T-helper 17 cell (primary cell): ENCODE results near the gene GNAS-AS1. TPM values are rescaled to one million over a fixed set of nuclear protein-coding genes. Genes with fewer than 3 reads are reported as not detected.

Experiments
- ATAC-seq: fragments of 150-1000 bp; cut with Tn5 transposase; 2 replicates; pipeline ENCODE4 v1.10.0; 2021; ENCODE audit warnings: mild to moderate bottlenecking, moderate library complexity
- DNase-seq, 3 donors: peaks; one replicate each; pipeline versions ENCODE4 v3.0.0 to v3.0.0-alpha.2; 2020 to 2021
- H3K9me3 ChIP-seq: one replicate; pipeline ENCODE4 v1.7.0; 2013; ENCODE audit warnings: low read length, mild to moderate bottlenecking; ENCODE audit not compliant: control insufficient read depth, poor library complexity, severe bottlenecking
- H3K27ac Mint-ChIP-seq: one replicate; pipeline ENCODE4 v1.8.0; 2022; ENCODE audit warnings: mild to moderate bottlenecking, moderate library complexity, mixed read lengths
- H3K27me3 Mint-ChIP-seq: one replicate; pipeline ENCODE4 v1.8.0; 2022; ENCODE audit warnings: mixed read lengths
- H3K36me3 Mint-ChIP-seq: one replicate; pipeline ENCODE4 v1.8.0; 2022; ENCODE audit warnings: low read depth, mixed read lengths
- H3K4me1 Mint-ChIP-seq: one replicate; pipeline ENCODE4 v1.8.0; 2022; ENCODE audit warnings: mild to moderate bottlenecking, mixed read lengths
- H3K4me3 Mint-ChIP-seq: one replicate; pipeline ENCODE4 v1.8.0; 2022; ENCODE audit warnings: mild to moderate bottlenecking, moderate library complexity, mixed read lengths
- total RNA-seq, 4 donors: library from RNA in 2 of 4; stranded (reverse) in 2 of 4; gene quantifications; one replicate each; pipeline ENCODE4 v1.2.3 and lab custom pipeline; 2022 to 2026

GNAS-AS1 gene
- total RNA-seq, 2 donors from 2014 or later, result 0.72 TPM; not detected in 1

DNA sequence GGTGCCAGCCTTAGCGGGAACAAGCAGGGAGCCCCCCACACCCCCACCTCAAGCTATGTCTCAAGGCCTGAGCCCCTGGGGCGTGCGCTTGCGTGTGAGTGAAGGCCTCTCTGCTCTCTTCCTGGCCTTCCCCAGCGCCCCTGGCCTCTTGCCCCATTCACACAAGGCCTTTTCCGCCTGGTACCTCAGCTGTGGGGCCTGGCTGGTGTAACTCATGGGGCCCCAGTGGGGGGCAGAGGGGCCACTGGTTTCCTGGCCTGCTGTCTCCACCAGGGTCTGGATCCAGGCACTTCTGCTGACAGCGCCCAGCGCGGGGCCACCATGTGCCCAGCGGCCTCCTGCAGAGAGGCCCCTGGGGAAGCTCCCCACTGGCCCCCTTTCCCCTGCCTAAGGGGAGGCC, 34.7 kb downstream of the GNAS-AS1 start:
- Mint-ChIP-seq H3K36me3 (peaks cover 11% of the 10 kb centered on the region), H3K27me3 (peaks cover 52% of the 10 kb centered on the region), H3K4me1 (peaks cover 6% of the 10 kb centered on the region), H3K27ac (no peak overlapping the region), H3K4me3 (no peak overlapping the region)
- ATAC-seq (no peak), DNase-seq (no peak)
- no peaks in the 10 kb centered on the region for H3K9me3 ChIP-seq

DNA sequence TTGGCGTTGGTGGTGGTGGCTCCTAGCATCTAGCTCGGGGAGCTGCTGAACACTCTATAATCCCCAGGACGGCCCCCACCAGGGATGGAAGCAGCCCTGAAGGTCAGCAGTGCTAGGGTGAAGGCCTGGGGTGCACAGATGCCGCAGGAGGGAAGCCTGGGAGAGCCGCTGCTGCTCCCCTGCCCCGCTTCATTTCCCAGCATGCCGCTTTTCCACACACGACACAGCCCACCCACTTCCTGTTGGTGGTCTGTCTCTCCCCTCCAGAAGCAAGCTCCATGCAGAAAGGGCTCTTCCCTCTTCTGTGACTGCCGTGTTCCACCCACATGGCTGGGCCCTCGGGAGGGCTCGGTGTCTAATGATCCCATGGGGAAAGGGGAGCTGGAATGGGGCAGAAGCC, 35.3 kb downstream of the GNAS-AS1 start:
- DNase-seq, result no peak

DNA sequence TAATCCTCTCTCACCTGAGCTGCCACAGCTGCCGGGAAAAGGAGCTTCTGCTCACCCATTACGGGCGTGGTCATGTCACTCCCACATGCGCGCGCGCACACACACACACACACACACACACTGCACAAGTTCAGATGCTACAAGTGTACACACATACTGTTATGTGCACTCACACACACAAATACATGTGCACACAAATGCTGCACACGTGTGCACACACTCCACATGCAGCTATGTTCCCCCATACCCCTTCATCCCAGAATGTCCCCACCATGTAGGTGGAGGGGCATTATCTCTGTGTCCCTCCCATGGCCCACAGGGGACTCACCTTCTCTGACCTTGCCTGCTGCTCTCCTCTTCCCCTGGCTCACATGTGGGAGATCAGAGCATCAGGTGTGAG, 37.3 kb downstream of the GNAS-AS1 start:
- peaks cover 4% of the 10 kb centered on the region for H3K4me1 Mint-ChIP-seq
- DNase-seq (no peak), ATAC-seq (no peak)
- H3K27me3 Mint-ChIP-seq, result peaks cover 72% of the 10 kb centered on the region
- no peak overlapping the region for H3K27ac Mint-ChIP-seq
- no peak overlapping the region for H3K4me3 Mint-ChIP-seq
- no peaks in the 10 kb centered on the region for H3K9me3 ChIP-seq
- peaks cover 8% of the 10 kb centered on the region for H3K36me3 Mint-ChIP-seq

More for the DNA sequence above, 35.3 kb downstream of the GNAS-AS1 start:
- H3K27ac Mint-ChIP-seq, result no peak overlapping the region
- no peaks in the 10 kb centered on the region for H3K9me3 ChIP-seq
- peaks cover 6% of the 10 kb centered on the region for H3K4me1 Mint-ChIP-seq
- peaks cover 58% of the 10 kb centered on the region for H3K27me3 Mint-ChIP-seq
- no peak overlapping the region for H3K4me3 Mint-ChIP-seq
- ATAC-seq, result no peak
- peaks cover 8% of the 10 kb centered on the region for H3K36me3 Mint-ChIP-seq

DNA sequence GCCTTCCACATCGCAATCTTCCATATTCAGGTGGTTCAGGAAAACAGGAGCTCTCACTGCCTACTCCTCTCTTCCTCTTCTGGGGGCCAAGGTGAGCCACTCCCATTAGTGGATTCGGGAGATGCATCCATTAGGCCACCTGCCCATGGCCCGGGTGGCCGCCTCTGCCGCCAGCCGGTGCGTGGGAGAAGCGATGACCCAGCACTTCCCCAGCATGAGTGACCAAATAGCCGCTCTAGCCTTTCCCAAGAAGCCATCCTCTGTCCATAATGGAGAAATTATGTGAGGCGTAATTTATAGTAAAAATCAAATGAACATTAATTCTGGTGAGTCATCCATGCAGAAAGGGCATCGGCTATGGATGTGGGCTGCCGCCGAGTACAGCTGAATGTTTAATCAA, 39.4 kb downstream of the GNAS-AS1 start:
- no peak overlapping the region for H3K4me3 Mint-ChIP-seq
- H3K9me3 ChIP-seq, result no peaks in the 10 kb centered on the region
- peaks cover 77% of the 10 kb centered on the region for H3K27me3 Mint-ChIP-seq
- peaks cover 4% of the 10 kb centered on the region for H3K36me3 Mint-ChIP-seq
- ATAC-seq, result no peak
- no peak overlapping the region for H3K27ac Mint-ChIP-seq
- H3K4me1 Mint-ChIP-seq, result peaks cover 4% of the 10 kb centered on the region
- no peak for DNase-seq

DNA sequence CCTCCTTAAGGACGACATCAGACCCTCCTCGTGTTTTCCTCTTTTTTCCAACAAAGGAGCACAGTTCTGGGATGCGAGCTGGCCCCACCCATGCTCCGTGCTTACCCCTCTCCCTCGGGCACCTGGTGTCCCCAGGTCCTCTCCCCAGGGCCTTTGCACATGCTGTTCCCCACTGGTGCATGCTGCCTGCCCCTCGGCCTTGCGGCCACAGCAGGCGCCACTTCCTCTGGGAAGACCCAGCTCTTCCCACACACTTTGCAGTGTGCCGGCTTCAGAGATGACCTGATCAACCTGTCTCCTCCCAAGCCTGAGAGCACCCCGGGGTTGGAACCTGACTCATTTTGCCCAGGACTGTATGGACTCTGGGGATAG, 39.8 kb downstream of the GNAS-AS1 start:
- H3K9me3 ChIP-seq, result no peaks in the 10 kb centered on the region
- no peak overlapping the region for H3K27ac Mint-ChIP-seq
- H3K4me3 Mint-ChIP-seq, result no peak overlapping the region
- ATAC-seq (no peak), DNase-seq (no peak)
- H3K27me3 Mint-ChIP-seq, result peaks cover 81% of the 10 kb centered on the region
- H3K36me3 Mint-ChIP-seq, result peaks cover 4% of the 10 kb centered on the region
- peaks cover 4% of the 10 kb centered on the region for H3K4me1 Mint-ChIP-seq

DNA sequence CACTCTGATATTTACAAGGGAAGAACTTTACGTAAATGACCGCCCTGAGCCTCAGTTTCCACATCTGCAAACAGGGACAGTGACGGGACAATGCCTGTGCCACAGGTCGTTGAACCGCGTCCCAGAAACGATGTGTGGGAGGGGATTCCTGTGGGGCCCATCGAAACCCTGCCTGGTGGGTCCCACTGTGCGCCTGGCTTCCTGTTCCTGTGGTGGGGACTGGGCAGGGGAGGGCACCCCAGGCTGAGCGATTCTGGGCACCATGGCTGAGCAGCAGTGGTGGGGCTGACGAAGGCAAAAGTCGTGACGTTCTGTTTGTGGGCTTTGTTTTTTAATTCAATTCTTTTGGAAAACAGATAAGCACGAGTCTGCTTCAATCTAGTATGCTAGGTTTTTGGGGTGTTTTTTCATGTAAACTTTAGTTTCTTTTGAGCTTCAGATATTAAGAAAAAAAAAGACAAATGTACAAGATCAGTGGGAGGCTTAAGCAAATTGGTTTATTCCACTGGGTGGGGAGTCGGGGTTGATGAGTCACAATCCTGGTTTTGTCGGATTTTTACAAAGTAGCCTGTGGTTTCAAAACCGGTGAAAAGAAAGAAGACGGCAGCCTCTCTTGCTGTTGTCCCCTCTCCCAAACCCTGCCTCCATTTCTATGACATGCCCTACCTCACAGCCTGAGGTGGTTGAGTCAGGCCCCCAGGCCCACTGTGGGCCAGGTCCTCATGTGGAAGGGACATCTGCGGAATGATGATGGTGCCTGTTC, 40.4 kb downstream of the GNAS-AS1 start:
- Mint-ChIP-seq H3K4me1 (peaks cover 4% of the 10 kb centered on the region), H3K4me3 (no peak overlapping the region), H3K27ac (no peak overlapping the region), H3K27me3 (peaks cover 87% of the 10 kb centered on the region), H3K36me3 (peaks cover 4% of the 10 kb centered on the region)
- H3K9me3 ChIP-seq, result no peaks in the 10 kb centered on the region
- DNase-seq, result no peak
- no peak for ATAC-seq

DNA sequence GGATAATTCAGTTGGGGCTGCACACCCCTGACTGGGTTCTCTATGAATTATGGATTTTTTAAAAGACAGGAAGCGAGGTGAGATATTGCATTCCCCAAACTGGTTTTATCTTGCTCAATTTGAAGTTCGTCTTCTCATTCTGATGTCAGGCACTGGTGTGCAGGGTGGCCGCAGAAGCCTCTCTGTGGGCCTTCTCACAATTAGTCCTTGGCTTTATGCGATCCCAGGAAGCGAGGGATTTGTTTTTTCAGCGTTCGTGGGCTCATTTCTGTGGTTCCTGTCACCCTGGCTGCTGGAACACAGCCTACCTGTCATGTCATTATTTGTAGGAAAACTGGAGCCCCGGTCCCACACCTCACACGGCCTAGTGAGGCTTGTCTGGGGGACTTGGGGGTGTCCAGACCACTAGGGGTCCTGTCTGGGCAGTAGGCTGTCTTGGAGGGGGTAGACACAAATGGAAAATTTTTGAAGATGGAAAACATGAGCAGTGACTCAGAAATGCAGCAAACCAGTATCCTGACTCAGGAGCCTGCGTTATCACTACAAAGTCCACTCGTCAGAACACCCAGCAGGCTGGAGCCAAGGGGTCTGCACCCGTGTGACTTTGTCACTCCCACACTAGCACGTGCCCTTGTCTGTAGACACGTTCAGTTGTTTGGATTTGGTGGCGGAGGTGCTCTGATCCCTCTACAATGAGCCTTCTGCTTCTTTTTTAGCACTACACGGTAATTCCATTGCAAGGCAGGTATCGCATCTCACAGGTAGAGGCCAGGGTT, 42.2 kb downstream of the GNAS-AS1 start:
- Mint-ChIP-seq H3K36me3 (peaks cover 4% of the 10 kb centered on the region), H3K27ac (peak overlapping the region; percentile 4), H3K27me3 (peaks cover 92% of the 10 kb centered on the region), H3K4me3 (no peak overlapping the region), H3K4me1 (peaks cover 8% of the 10 kb centered on the region)
- no peak for DNase-seq
- no peaks in the 10 kb centered on the region for H3K9me3 ChIP-seq
- ATAC-seq, result no peak

DNA sequence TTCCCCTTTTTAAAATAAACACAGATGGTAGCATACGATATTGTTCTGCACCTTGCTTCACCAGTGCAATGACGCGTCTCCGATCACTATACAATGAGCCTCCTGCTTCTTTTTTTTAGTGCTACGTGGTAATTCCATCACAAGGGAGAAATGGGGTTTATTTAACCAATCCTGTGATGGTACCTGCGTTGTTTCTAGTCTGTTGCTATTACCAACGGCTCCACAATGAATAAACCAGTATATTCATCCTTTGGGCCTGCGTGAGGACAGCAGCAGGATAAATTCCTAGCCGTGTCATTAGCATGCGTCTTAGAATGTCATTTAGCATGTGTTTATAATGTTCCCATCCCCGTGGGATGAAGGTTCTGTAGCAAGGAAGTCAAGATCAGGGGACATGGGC, 42.9 kb downstream of the GNAS-AS1 start:
- Mint-ChIP-seq H3K4me3 (no peak overlapping the region), H3K27me3 (peaks cover 90% of the 10 kb centered on the region), H3K27ac (no peak overlapping the region), H3K4me1 (peaks cover 8% of the 10 kb centered on the region), H3K36me3 (peaks cover 2% of the 10 kb centered on the region)
- DNase-seq (no peak), ATAC-seq (no peak)
- no peaks in the 10 kb centered on the region for H3K9me3 ChIP-seq

DNA sequence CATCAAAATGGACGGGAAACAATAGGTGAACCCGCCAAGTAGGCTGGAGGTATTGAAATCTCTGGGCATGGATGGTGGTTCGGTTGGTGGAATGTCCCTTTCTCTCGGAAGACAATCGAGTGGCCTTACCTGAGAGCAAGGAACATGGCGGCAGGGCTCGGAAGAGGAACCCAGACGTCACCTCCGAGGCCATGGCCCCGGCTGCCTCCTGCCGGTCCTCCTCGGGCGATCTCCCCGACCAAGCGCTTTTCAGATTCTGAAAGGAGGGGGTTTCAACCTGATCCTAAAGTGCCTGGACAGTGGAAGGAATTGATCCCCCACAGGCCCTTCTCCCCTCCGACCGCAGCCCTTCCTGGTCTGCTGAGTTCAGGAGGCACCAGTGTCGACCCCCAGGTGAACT, 47.2 kb downstream of the GNAS-AS1 start:
- Mint-ChIP-seq H3K27me3 (peaks cover 71% of the 10 kb centered on the region), H3K36me3 (no peaks in the 10 kb centered on the region), H3K4me3 (no peak overlapping the region), H3K27ac (no peak overlapping the region), H3K4me1 (peaks cover 4% of the 10 kb centered on the region)
- ATAC-seq, result no peak
- no peak for DNase-seq
- H3K9me3 ChIP-seq, result no peaks in the 10 kb centered on the region

DNA sequence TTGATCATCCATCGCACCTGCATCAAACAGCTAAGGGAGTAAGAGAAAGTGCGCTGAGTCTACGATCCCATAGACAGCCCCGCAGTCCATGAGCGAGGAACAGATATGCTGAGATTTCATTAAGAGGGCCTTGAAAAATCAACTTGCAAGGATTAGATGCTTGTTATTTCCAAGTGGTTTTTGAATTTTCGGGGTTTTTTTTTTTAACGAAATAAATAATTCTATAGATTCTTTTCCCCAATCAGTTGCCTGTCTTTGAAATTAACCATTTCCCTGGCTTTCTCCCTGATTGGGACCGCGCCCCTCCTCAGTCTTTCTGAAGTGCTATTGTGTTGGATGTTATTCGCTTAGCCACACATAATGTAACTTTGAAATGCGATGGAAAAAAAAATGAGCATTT, 48.6 kb downstream of the GNAS-AS1 start:
- Mint-ChIP-seq H3K27me3 (peaks cover 73% of the 10 kb centered on the region), H3K36me3 (no peaks in the 10 kb centered on the region), H3K4me3 (no peak overlapping the region), H3K27ac (no peak overlapping the region), H3K4me1 (peaks cover 8% of the 10 kb centered on the region)
- DNase-seq (no peak), ATAC-seq (no peak)
- no peaks in the 10 kb centered on the region for H3K9me3 ChIP-seq

DNA sequence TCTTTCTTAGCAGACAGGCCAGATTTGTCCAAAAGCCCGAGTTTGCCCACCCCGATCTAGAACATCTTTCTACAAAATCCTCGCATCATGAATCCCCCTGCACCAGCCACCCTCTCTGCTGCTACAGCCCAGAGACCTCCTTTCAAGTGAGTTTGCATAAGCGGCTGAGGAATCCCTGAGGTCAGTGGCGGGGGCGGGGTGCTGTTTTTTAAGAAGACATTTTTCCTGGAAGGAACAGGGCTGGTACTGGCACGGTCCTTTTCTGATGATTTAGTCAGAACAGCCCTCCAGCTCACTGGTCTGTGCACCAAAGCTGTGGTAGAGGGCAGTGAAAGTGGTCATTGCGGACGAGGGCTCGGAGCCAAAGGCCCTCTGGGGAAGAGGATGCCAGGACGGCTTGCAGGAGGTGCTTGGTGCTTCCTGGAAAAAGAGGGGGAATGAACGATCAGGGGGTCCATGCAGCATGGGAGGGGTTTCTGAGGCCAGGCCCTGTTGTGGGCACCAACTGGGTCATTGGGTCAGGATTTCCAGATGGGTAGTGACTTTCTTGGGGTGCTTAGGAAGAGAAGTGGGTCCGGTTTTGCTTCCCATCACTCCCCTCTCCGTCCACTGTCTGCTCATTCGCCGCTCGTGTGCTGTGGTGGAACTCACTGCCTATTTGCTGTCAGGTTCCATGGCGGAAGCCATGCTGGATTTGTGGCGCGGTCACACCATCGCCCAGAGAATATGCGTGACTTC, 50.4 kb downstream of the GNAS-AS1 start:
- H3K9me3 ChIP-seq, result no peaks in the 10 kb centered on the region
- no peak for ATAC-seq
- Mint-ChIP-seq H3K36me3 (no peaks in the 10 kb centered on the region), H3K27ac (no peak overlapping the region), H3K27me3 (peaks cover 73% of the 10 kb centered on the region), H3K4me1 (peaks cover 8% of the 10 kb centered on the region), H3K4me3 (no peak overlapping the region)
- DNase-seq, result no peak

DNA sequence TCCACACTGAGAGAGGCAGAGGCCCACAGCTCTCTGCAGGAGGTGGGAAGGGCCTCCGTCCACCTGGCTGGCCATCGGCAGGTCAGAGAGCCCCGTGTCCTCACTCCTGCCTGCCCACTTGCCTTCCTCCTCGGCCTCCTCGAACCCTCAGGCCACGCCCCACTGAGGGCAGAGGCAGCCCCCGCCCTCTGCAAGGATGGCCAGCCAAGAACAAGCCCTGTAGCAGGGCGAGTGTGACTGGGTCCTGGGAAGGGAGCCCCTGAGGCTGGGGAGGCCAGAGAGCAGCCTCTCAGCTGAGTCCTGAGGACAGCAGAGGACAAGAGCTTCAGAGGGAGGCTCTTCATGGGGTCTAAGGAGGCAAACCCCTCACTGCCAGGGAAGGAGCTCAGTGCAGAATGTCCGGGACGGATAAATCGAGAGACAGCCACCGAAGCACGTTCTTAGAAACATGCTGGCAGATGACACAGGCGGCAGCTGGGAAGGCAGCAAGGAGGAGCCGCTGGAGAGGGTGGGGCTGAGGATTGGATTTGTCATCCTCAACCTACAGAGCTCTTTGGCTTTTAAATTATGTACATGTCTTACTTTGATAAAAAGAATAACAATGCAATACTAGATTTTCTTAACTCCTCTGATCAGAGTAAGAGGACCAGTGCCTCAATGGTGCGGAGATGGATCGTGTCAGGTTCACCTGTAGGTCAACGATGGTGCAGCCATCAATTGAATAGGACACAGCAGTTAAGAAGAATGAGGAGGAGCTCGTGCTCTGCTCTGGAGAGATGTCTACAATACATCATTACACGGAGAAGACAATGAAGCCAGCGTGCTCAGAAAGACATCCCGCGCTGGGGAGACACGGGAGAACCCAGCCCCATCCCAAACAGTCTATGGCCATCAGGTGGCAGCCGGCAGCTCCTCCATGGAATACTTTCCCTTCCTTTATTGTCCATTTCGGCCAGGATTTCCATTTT, 53.0 kb downstream of the GNAS-AS1 start:
- H3K27me3 Mint-ChIP-seq, result peaks cover 66% of the 10 kb centered on the region
- no peak for DNase-seq
- H3K27ac Mint-ChIP-seq, result no peak overlapping the region
- H3K36me3 Mint-ChIP-seq, result no peaks in the 10 kb centered on the region
- no peak overlapping the region for H3K4me3 Mint-ChIP-seq
- H3K9me3 ChIP-seq, result no peaks in the 10 kb centered on the region
- H3K4me1 Mint-ChIP-seq, result peaks cover 6% of the 10 kb centered on the region
- no peak for ATAC-seq
